ENCODE data around the gene BBOF1. TPM values are rescaled to one million over a fixed set of nuclear protein-coding genes. Genes with fewer than 3 reads are reported as not detected.

The BBOF1 gene
- total RNA-seq, result 10 to 100 TPM in 3 of 6 donors, 1 to 10 TPM in 3; 4.4 to 35.1 (median 10.0) TPM

GRCh38 chr14:74018586-74019407 is at the start of gene BBOF1, which contains the start of gene ENTPD5:
TSS of gene BBOF1 (plus strand) at chr14:74019349. CDS start at chr14:74019479, 130 bp downstream.
TSS of gene ENTPD5 (minus strand) at chr14:74019288. CDS start at chr14:73988102, 31,186 bp downstream.
- peaks cover 9 to 18% (median 14%) of the 10 kb centered on the region in 4 donors for H3K4me1 ChIP-seq
- H3K4me3 ChIP-seq, result peak within 1 kb of the TSS; percentile 50 to 96 (median 92)
- H3K27ac ChIP-seq, result peak within 1 kb of the TSS; percentile 88 to 97 (median 97)
- peak; percentile 90 to 98 for DNase-seq
- TF ChIP-seq EP300 (IDR thresholded peaks at IDR 0.05) (no peak), CTCF (IDR thresholded peaks at IDR 0.05) (peak in 4 of 6 experiments; percentile 36 to 74 (median 48)), POLR2AphosphoS5 (IDR thresholded peaks at IDR 0.05) (peak; percentile 25 to 75), POLR2A (IDR thresholded peaks at IDR 0.05) (peak in 3 of 4 donors; percentile 86 to 93 (median 88))
- no peaks in the 10 kb centered on the region for H3K27me3 ChIP-seq
- no peaks in the 10 kb centered on the region for H3K9me3 ChIP-seq
- H3K36me3 ChIP-seq, result peaks cover 0 to 2% (median 0%) of the 10 kb centered on the region in 4 donors
- peak; percentile 96 to 99 for ATAC-seq (ENCODE audit: low FRiP score in 2 of 2)
- 0 to 1% methylated on average over 5 to 40 of the region's 93 CpGs for WGBS, 2 donors

- no peak overlapping the region for H3K4me3 ChIP-seq
- H3K36me3 ChIP-seq, result peaks cover 3 to 51% (median 24%) of the 10 kb centered on the region in 4 donors
- H3K27ac ChIP-seq, result no peak overlapping the region
- H3K27me3 ChIP-seq, result no peaks in the 10 kb centered on the region
- no peaks in the 10 kb centered on the region for H3K9me3 ChIP-seq
- no peak for DNase-seq
- no peaks in the 10 kb centered on the region for H3K4me1 ChIP-seq
- ATAC-seq (ENCODE audit: low FRiP score in 2 of 2), result no peak
- TF ChIP-seq CTCF (IDR thresholded peaks at IDR 0.05), result no peak
- no peak for TF ChIP-seq POLR2AphosphoS5 (IDR thresholded peaks at IDR 0.05)
- no peak for TF ChIP-seq EP300 (IDR thresholded peaks at IDR 0.05)
- no peak for TF ChIP-seq POLR2A (IDR thresholded peaks at IDR 0.05)
- 77 to 79% methylated on average over 2 of the region's 2 CpGs for WGBS, 2 donors
Measured at GRCh38 chr14:73973497-73973896, 45.7 kb upstream of the BBOF1 start.

- no peak for DNase-seq
- no peak for TF ChIP-seq CTCF (IDR thresholded peaks at IDR 0.05)
- no peak for TF ChIP-seq POLR2AphosphoS5 (IDR thresholded peaks at IDR 0.05)
- no peak for TF ChIP-seq POLR2A (IDR thresholded peaks at IDR 0.05)
- no peak for TF ChIP-seq EP300 (IDR thresholded peaks at IDR 0.05)
- Histone ChIP-seq H3K9me3 (no peaks in the 10 kb centered on the region), H3K27ac (no peak overlapping the region), H3K27me3 (no peaks in the 10 kb centered on the region), H3K36me3 (peaks cover 0 to 30% (median 12%) of the 10 kb centered on the region in 4 donors), H3K4me3 (no peak overlapping the region), H3K4me1 (no peaks in the 10 kb centered on the region)
- WGBS, 2 donors, result 74 to 84% methylated on average over 5 to 6 of the region's 6 CpGs
- no peak for ATAC-seq (ENCODE audit: low FRiP score in 2 of 2)
Measured at GRCh38 chr14:73976125-73976524, 43.0 kb upstream of the BBOF1 start.

GRCh38 chr14:73977896-73978295 is 41.3 kb upstream of the BBOF1 start:
- no peak for TF ChIP-seq CTCF (IDR thresholded peaks at IDR 0.05)
- no peak for TF ChIP-seq POLR2AphosphoS5 (IDR thresholded peaks at IDR 0.05)
- TF ChIP-seq EP300 (IDR thresholded peaks at IDR 0.05), result no peak
- no peak for TF ChIP-seq POLR2A (IDR thresholded peaks at IDR 0.05)
- Histone ChIP-seq H3K4me1 (no peaks in the 10 kb centered on the region), H3K27me3 (no peaks in the 10 kb centered on the region), H3K36me3 (peaks cover 0 to 21% (median 8%) of the 10 kb centered on the region in 4 donors), H3K4me3 (no peak overlapping the region), H3K9me3 (no peaks in the 10 kb centered on the region), H3K27ac (no peak overlapping the region)
- WGBS, 2 donors, result 72 to 75% methylated on average over 3 to 4 of the region's 4 CpGs
- ATAC-seq (ENCODE audit: low FRiP score in 2 of 2) (no peak), DNase-seq (no peak)

Measured in upper lobe of left lung (tissue), 6 donors.